HepG2 (cell line): Measurements from ENCODE around the gene ELMOD3. TPM values are rescaled to one million over a fixed set of nuclear protein-coding genes. Genes with fewer than 3 reads are reported as not detected.

Source experiments
- ATAC-seq: fragments of 200-7000 bp; cut with Tn5 transposase; 3 replicates; pipeline ENCODE4 v1.9.1; 2020; ENCODE audit warnings: mild to moderate bottlenecking, moderate library complexity
- BruUV-seq: library from RNA; stranded (reverse); fragments of 400-500 nt; replicated peaks from 2 replicates; lab custom pipeline; 2021; lab: Mats Ljungman, UMichigan
- CTCF ChIA-PET: fragments of 300-600 bp; formaldehyde crosslinking; extraction: SDS; loops from one replicate; lab custom pipeline; 2021; ENCODE audit warnings: low total read pairs, inconsistent platforms, low intra/inter-chr PET ratio; lab: Yijun Ruan, JAX
- POLR2A ChIA-PET: fragments of 350-600 bp; sonication (Branson Sonifier 250); formaldehyde crosslinking; loops from one replicate; lab custom pipeline; 2020; ENCODE audit warnings: antibody characterized with exemption, inconsistent platforms; lab: Yijun Ruan, JAX
- DNase-seq: peaks from one replicate; pipeline ENCODE4 v3.0.0-alpha.2; 2015; ENCODE audit warnings: low spot score
- FAIRE-seq: peaks from 3 replicates; lab custom pipeline; 2011; peaks lifted over from hg19 to GRCh38; lab: Jason Lieb, UNC
- H2AFZ ChIP-seq: one replicate; pipeline ENCODE4 v1.6.1; 2011; ENCODE audit warnings: low read length, inconsistent platforms
- H3K27ac ChIP-seq: fragments of 300-600 bp; 3 replicates; pipeline ENCODE4 v1.8.0; 2011; ENCODE audit warnings: mixed run types, mild to moderate bottlenecking, mixed read lengths, low read length, inconsistent platforms; ENCODE audit not compliant: insufficient read depth; ENCODE audit errors: extremely low read length
- H3K27me3 ChIP-seq, 2 experiments: fragments of 200-600 bp in 1 of 2; 2 replicates in 1 of 2; 3 replicates in 1 of 2; pipeline versions ENCODE4 v1.6.0 to v1.8.0; 2011; ENCODE audit warnings: low read length in 2 of 2, mild to moderate bottlenecking in 2 of 2, moderate library complexity in 2 of 2, inconsistent platforms in 1 of 2; ENCODE audit not compliant: insufficient read depth in 2 of 2, control insufficient read depth in 1 of 2
- H3K36me3 ChIP-seq, 2 experiments: fragments of 200-600 bp in 1 of 2; replicated peaks in 1 of 2; 2 replicates in 1 of 2; 3 replicates in 1 of 2; pipeline versions ENCODE4 v1.5.1 to v1.8.0; 2011; ENCODE audit warnings: low read length in 2 of 2, inconsistent platforms in 1 of 2; ENCODE audit not compliant: insufficient read depth in 2 of 2, control insufficient read depth in 1 of 2
- H3K4me1 ChIP-seq: 2 replicates; pipeline ENCODE4 v1.5.1; 2012; ENCODE audit warnings: low read length, inconsistent platforms; ENCODE audit not compliant: insufficient read depth
- H3K4me2 ChIP-seq: 2 replicates; pipeline ENCODE4 v1.6.0; 2011; ENCODE audit warnings: low read depth, low read length, inconsistent platforms
- H3K4me3 ChIP-seq, 3 experiments: fragments of 200-600 bp in 1 of 3; sonication (generic), shearing (Covaris generic) in 1 of 3; replicated peaks in 1 of 3; 2 replicates each; pipeline ENCODE4 v1.5.1; 2011 to 2016; ENCODE audit warnings: low read length in 3 of 3, inconsistent platforms in 2 of 3, low read depth in 2 of 3, mild to moderate bottlenecking in 2 of 3, control low read depth in 1 of 3, mixed read lengths in 1 of 3; ENCODE audit not compliant: insufficient read depth in 1 of 3
- H3K79me2 ChIP-seq: one replicate; pipeline ENCODE4 v1.6.1; 2011; ENCODE audit warnings: low read length, inconsistent platforms; ENCODE audit not compliant: insufficient read depth
- H3K9ac ChIP-seq: 2 replicates; pipeline ENCODE4 v1.6.0; 2011; ENCODE audit warnings: mild to moderate bottlenecking, low read depth, low read length, inconsistent platforms; ENCODE audit not compliant: insufficient read depth
- H3K9me3 ChIP-seq: 2 replicates; pipeline ENCODE4 v1.5.1; 2012; ENCODE audit warnings: mild to moderate bottlenecking, low read length
- H4K20me1 ChIP-seq: 2 replicates; pipeline ENCODE4 v1.6.0; 2011; ENCODE audit warnings: inconsistent platforms, mild to moderate bottlenecking, low read length, moderate library complexity; ENCODE audit not compliant: insufficient read depth
- CBX1 ChIP-seq: IDR thresholded peaks from one replicate; pipeline ENCODE4 v1.6.1; 2016; ENCODE audit warnings: antibody characterized with exemption, low read depth
- ISL2 ChIP-seq: sonication (generic); formaldehyde crosslinking; IDR thresholded peaks from 2 replicates; pipeline ENCODE4 v1.5.0; 2020; ENCODE audit warnings: missing genetic modification reagents
- KAT8 ChIP-seq: IDR thresholded peaks from 2 replicates; pipeline ENCODE4 v1.6.1; 2016; ENCODE audit warnings: missing genetic modification reagents, missing compliant biosample characterization
- MED1 ChIP-seq: sonication (generic); formaldehyde crosslinking; IDR thresholded peaks from 2 replicates; pipeline ENCODE4 v1.4.0; 2020; ENCODE audit warnings: missing genetic modification reagents
- MEIS2 ChIP-seq: sonication (generic); formaldehyde crosslinking; IDR thresholded peaks from 2 replicates; pipeline ENCODE4 v1.9.0; 2021; ENCODE audit warnings: mild to moderate bottlenecking, missing genetic modification reagents
- NCOR1 ChIP-seq: fragments of 200-600 bp; sonication (generic); IDR thresholded peaks from 2 replicates; pipeline ENCODE4 v1.7.0; 2017; ENCODE audit warnings: antibody characterized with exemption, low read length, borderline replicate concordance
- NR1H2 ChIP-seq: sonication (generic); formaldehyde crosslinking; IDR thresholded peaks from 2 replicates; pipeline ENCODE4 v1.8.1; 2022; ENCODE audit warnings: low read depth, missing genetic modification reagents, borderline replicate concordance
- NR2F2 ChIP-seq: IDR thresholded peaks from 2 replicates; pipeline ENCODE4 v1.6.1; 2012; ENCODE audit warnings: low read depth, inconsistent platforms, borderline replicate concordance
- POGZ ChIP-seq: sonication (generic); formaldehyde crosslinking; IDR thresholded peaks from 2 replicates; pipeline ENCODE4 v1.4.0; 2020; ENCODE audit warnings: mild to moderate bottlenecking, missing genetic modification reagents
- POLR2AphosphoS2 ChIP-seq: IDR thresholded peaks from 2 replicates; pipeline ENCODE4 v1.6.1; 2011; ENCODE audit warnings: low read depth, low read length, improper control_type of control experiment
- REL ChIP-seq: sonication (generic); formaldehyde crosslinking; conservative IDR thresholded peaks from 2 replicates; pipeline ENCODE4 v1.8.0; 2022; ENCODE audit warnings: mild to moderate bottlenecking, missing genetic modification reagents, moderate library complexity
- SMARCE1 ChIP-seq: fragments of 450-650 bp; IDR thresholded peaks from 2 replicates; pipeline ENCODE4 v1.6.1; 2017; ENCODE audit warnings: borderline replicate concordance
- TRIM24 ChIP-seq: sonication (generic); formaldehyde crosslinking; IDR thresholded peaks from 2 replicates; pipeline ENCODE4 v1.8.0; 2022; ENCODE audit warnings: mild to moderate bottlenecking, missing genetic modification reagents
- ZNF124 ChIP-seq: sonication (generic); formaldehyde crosslinking; IDR thresholded peaks from 2 replicates; pipeline ENCODE4 v1.4.0; 2020; ENCODE audit warnings: missing genetic modification reagents
- ZNF280D ChIP-seq: sonication (generic); formaldehyde crosslinking; IDR thresholded peaks from 2 replicates; pipeline ENCODE4 v1.5.1; 2020; ENCODE audit warnings: mild to moderate bottlenecking, missing genetic modification reagents
- ZNF431 ChIP-seq: sonication (generic); formaldehyde crosslinking; IDR thresholded peaks from 2 replicates; pipeline ENCODE4 v1.9.0; 2022; ENCODE audit warnings: missing genetic modification reagents, low read depth, mild to moderate bottlenecking, borderline replicate concordance
- ZNF83 ChIP-seq: sonication (generic); formaldehyde crosslinking; IDR thresholded peaks from 2 replicates; pipeline ENCODE4 v1.4.0; 2020; ENCODE audit warnings: missing genetic modification reagents, mild to moderate bottlenecking, borderline replicate concordance
- ZSCAN9 ChIP-seq: IDR thresholded peaks from 2 replicates; pipeline ENCODE4 v1.6.1; 2016; ENCODE audit warnings: borderline replicate concordance
- WGBS: methylation state at CpG from one replicate; pipeline ENCODE4 v1.1.6; 2017; ENCODE audit warnings: low lambda C conversion rate; 5-methylcytosine and 5-hydroxymethylcytosine counted together
- in situ Hi-C: cut with HindIII; loops from 2 replicates; pipeline ENCODE4 v1.10.0; 2017; ENCODE audit warnings: low pct_unique_long_range_greater_than_20kb; ENCODE audit not compliant: extremely low pct_ligation_motif_present
- intact Hi-C: fragments of 100-400 bp; cut with micrococcal nuclease; formaldehyde crosslinking; loops from one replicate; pipeline ENCODE4 v1.10.0; 2022; ENCODE audit not compliant: unreplicated experiment
- polyA plus RNA-seq, 8 experiments: library from polyadenylated mRNA; depleted of rRNA in 3 of 8; stranded (reverse) in 7 of 8; unstranded in 1 of 8; fragments of >200 nt; fragmentation: Illumina TruSeq in 4 of 8; extraction: Trizol in 4 of 8; gene quantifications; 2 replicates each; pipeline versions ENCODE4 v1.2.1 to v1.2.3, GENCODE V29; 2011 to 2016; ENCODE audit warnings: low read depth in 4 of 8, missing spikeins in 1 of 8, mixed read lengths in 1 of 8; ENCODE audit not compliant: insufficient read depth in 1 of 8
- total RNA-seq, 5 experiments: library from RNA; depleted of rRNA; stranded (reverse); fragments of >200 nt; fragmentation: Illumina TruSeq; extraction: Trizol; gene quantifications; 2 replicates each; pipeline ENCODE4 v1.2.3, GENCODE V29; 2016; ENCODE audit warnings: low read depth in 1 of 5
- TF ChIP-seq, protein P1 (sequence below): sonication (generic); formaldehyde crosslinking; IDR thresholded peaks from 2 replicates; pipeline ENCODE4 v1.5.0; 2020; ENCODE audit warnings: mild to moderate bottlenecking, missing genetic modification reagents

ELMOD3 gene
- total and polyA plus RNA-seq, 2 of the 13 experiments (the other 11 are each of a cell fraction or from before 2014, with no cell fraction given) = 13.3 to 19.5 TPM

GRCh38 chr2:85324639-85325465 lies 29.7 kb upstream of the ELMOD3 start (continued):
- TF ChIP-seq POLR2AphosphoS2 (peak; percentile 46; the same call in 1 of the 2 replicates), ZSCAN9 (no peak; the same call in 1 of the 2 replicates), ZNF83 (CRISPR knock-in tag) (no peak), TRIM24 (CRISPR knock-in tag) (no peak), SMARCE1 (no peak), POGZ (CRISPR knock-in tag) (peak; percentile 62), MEIS2 (CRISPR knock-in tag) (0 out of 2 replicates have a peak, but pooled peaks have one; percentile 35), ZNF124 (peak; percentile 44; the same call in 1 of the 2 replicates)
- TF ChIP-seq, protein P1, sequence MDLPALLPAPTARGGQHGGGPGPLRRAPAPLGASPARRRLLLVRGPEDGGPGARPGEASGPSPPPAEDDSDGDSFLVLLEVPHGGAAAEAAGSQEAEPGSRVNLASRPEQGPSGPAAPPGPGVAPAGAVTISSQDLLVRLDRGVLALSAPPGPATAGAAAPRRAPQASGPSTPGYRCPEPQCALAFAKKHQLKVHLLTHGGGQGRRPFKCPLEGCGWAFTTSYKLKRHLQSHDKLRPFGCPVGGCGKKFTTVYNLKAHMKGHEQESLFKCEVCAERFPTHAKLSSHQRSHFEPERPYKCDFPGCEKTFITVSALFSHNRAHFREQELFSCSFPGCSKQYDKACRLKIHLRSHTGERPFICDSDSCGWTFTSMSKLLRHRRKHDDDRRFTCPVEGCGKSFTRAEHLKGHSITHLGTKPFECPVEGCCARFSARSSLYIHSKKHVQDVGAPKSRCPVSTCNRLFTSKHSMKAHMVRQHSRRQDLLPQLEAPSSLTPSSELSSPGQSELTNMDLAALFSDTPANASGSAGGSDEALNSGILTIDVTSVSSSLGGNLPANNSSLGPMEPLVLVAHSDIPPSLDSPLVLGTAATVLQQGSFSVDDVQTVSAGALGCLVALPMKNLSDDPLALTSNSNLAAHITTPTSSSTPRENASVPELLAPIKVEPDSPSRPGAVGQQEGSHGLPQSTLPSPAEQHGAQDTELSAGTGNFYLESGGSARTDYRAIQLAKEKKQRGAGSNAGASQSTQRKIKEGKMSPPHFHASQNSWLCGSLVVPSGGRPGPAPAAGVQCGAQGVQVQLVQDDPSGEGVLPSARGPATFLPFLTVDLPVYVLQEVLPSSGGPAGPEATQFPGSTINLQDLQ (CRISPR knock-in tag) = no peak
- TF ChIP-seq, all 625 proteins: peak for 223

DNA sequence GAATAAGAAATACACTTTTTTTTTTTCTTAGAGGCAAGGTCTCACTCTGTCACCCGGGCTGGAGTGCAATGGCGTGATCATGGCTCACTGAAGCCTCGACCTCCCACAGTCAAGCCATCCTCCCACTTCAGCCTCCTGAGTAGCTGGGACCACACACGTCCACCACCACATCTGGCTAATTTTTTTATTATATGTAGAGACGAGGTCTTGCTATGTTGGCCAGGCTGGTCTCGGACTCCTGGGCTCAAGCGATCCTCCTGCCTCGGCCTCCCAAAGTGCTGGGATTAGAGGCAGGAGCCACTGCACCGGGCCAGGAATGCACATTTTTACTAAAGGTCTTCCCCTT lies 29.1 kb upstream of the ELMOD3 start:
- Histone ChIP-seq H2AFZ (no peak overlapping the region), H4K20me1 (peaks cover 23% of the 10 kb centered on the region), H3K9ac (peak overlapping the region; percentile 96), H3K36me3 (peaks cover 16 to 39% of the 10 kb centered on the region in 2 experiments), H3K4me3 (peak overlapping the region; percentile 80 to 90 (median 89)), H3K27ac (peak overlapping the region; percentile 95), H3K9me3 (no peaks in the 10 kb centered on the region), H3K4me2 (peak overlapping the region; percentile 98), H3K79me2 (peaks cover 79% of the 10 kb centered on the region), H3K27me3 (no peaks in the 10 kb centered on the region; a peak in 1 of 5 replicates), H3K4me1 (peaks cover 58% of the 10 kb centered on the region)
- FAIRE-seq = no peak
- no TSS peak for BruUV-seq
- peak; percentile 0; the same call in 1 of the 3 replicates for ATAC-seq
- ChIA-PET CTCF (no interaction called here), POLR2A (interaction anchor here (0.9 to 6.2 kb wide), 16 partner anchors 8 to 286 kb away, joined by 3 to 142 read pairs (median 8); partner anchors contain the start of genes C2orf68, ELMOD3, GGCX and MAT2A)
- intact Hi-C loops (loop anchor here (1.0 to 5.0 kb wide), 5 partner anchors 17 to 227 kb away; partner anchors contain the start of genes ELMOD3 and RETSAT), in situ Hi-C loops (no loop called here)
- DNase-seq = no peak
- WGBS = 3% methylated on average over 9 of the region's 9 CpGs
- TF ChIP-seq NR1H2 (no peak), CBX1 (no peak), ISL2 (no peak), NR2F2 (no peak), MED1 (CRISPR knock-in tag) (no peak), NCOR1 (no peak), KAT8 (CRISPR knock-in tag) (no peak), REL (CRISPR knock-in tag) (no peak), ZNF280D (CRISPR knock-in tag) (no peak), ZNF431 (CRISPR knock-in tag) (no peak)
